Transverse colon (tissue), 4 donors: ENCODE measurements around the gene APOC3. TPM values are rescaled to one million over a fixed set of nuclear protein-coding genes. Genes with fewer than 3 reads are reported as not detected.

Experiments used
- DNase-seq: peaks from one replicate; pipeline ENCODE4 v3.0.0-alpha.2; 2019
- H3K27ac ChIP-seq, 4 donors: fragments of 200-600 bp; sonication (generic); 2 replicates each; pipeline ENCODE4 v1.5.1; 2016 to 2018; ENCODE audit warnings: inconsistent platforms in 4 of 4
- H3K27me3 ChIP-seq: fragments of 200-600 bp; sonication (generic); 2 replicates; pipeline ENCODE4 v1.5.1; 2017; ENCODE audit warnings: inconsistent platforms
- H3K36me3 ChIP-seq, 4 donors: fragments of 200-600 bp; sonication (generic); 2 replicates each; pipeline ENCODE4 v1.5.1; 2017 to 2019; ENCODE audit warnings: inconsistent platforms in 4 of 4
- H3K4me1 ChIP-seq, 4 donors: fragments of 200-600 bp; sonication (generic); 2 replicates each; pipeline ENCODE4 v1.5.1; 2017 to 2020; ENCODE audit warnings: inconsistent platforms in 4 of 4
- H3K4me3 ChIP-seq, 4 donors: fragments of 200-600 bp; sonication (generic); 1 replicate in 1 of 4; 2 replicates in 3 of 4; pipeline versions ENCODE4 v1.5.1 to v1.6.1; 2017 to 2019; ENCODE audit warnings: inconsistent platforms in 4 of 4
- H3K9me3 ChIP-seq, 2 donors: fragments of 200-600 bp; sonication (generic); 2 replicates each; pipeline ENCODE4 v1.5.1; 2017 to 2019; ENCODE audit warnings: inconsistent platforms in 2 of 2
- CTCF ChIP-seq, 5 experiments: fragments of 200-600 bp in 3 of 5; fragments of 450-650 bp in 2 of 5; sonication (generic) in 3 of 5; IDR thresholded peaks; 1 replicate in 2 of 5; 2 replicates in 3 of 5; pipeline ENCODE4 v1.5.1; 2016 to 2017; ENCODE audit warnings: antibody characterized with exemption in 5 of 5, inconsistent platforms in 3 of 5, mild to moderate bottlenecking in 2 of 5, moderate library complexity in 1 of 5
- EP300 ChIP-seq: sonication (generic); formaldehyde crosslinking; IDR thresholded peaks from one replicate; pipeline ENCODE4 v1.6.1; 2017; ENCODE audit warnings: antibody characterized with exemption, low read depth
- POLR2A ChIP-seq: fragments of 450-650 bp; IDR thresholded peaks from one replicate; pipeline ENCODE4 v1.6.1; 2016; ENCODE audit warnings: antibody characterized with exemption, mild to moderate bottlenecking, moderate library complexity
- POLR2AphosphoS5 ChIP-seq, 3 donors: sonication (generic); formaldehyde crosslinking; IDR thresholded peaks; one replicate each; pipeline ENCODE4 v1.6.1; 2016; ENCODE audit warnings: antibody characterized with exemption in 3 of 3
- in situ Hi-C, 4 donors: fragments of 200-750 bp; cut with MboI; loops; one replicate each; pipeline versions ENCODE4 v1.15.0 to v1.15.1; 2017; ENCODE audit warnings: low sequenced_read_pairs in 3 of 4, low pct_ligation_motif_present in 1 of 4, low pct_unique_long_range_greater_than_20kb in 1 of 4
- intact Hi-C: fragments of 100-400 bp; cut with DNase I; formaldehyde crosslinking; loops from one replicate; pipeline ENCODE4 v1.15.1; 2023; ENCODE audit warnings: low total_unique reads
- total RNA-seq, 4 donors: library from RNA; depleted of rRNA; stranded (reverse); fragments of >200 nt; gene quantifications; one replicate each; pipeline ENCODE4 v1.1.0, GENCODE V29; 2016

Gene APOC3
- total RNA-seq, 4 donors from 2014 or later = 3.0 to 5.3 TPM; not detected in 2

GRCh38 chr11:116882386-116882785 is 52.7 kb downstream of the APOC3 start:
- Histone ChIP-seq H3K27ac (no peak overlapping the region), H3K4me1 (peaks cover 0 to 12% (median 3%) of the 10 kb centered on the region in 4 donors), H3K9me3 (no peaks in the 10 kb centered on the region), H3K36me3 (no peaks in the 10 kb centered on the region), H3K4me3 (no peak overlapping the region), H3K27me3 (no peaks in the 10 kb centered on the region)
- in situ Hi-C loops = loop anchor here in 1 of 4 donors (5.0 kb wide), 1 partner anchor 225 kb away; no protein-coding TSS in a partner anchor
- intact Hi-C loops = loop anchor here (10.0 kb wide), 1 partner anchor 342 kb away; no protein-coding TSS in a partner anchor
- no peak for DNase-seq
- TF ChIP-seq CTCF (IDR thresholded peaks at IDR 0.05) = no peak
- no peak for TF ChIP-seq EP300
- TF ChIP-seq POLR2A = no peak
- TF ChIP-seq POLR2AphosphoS5 (IDR thresholded peaks at IDR 0.05) = no peak

Other genes starting within 250 kb of the APOC3 start
- 10 to 100 TPM in 3 of 4 donors, 1 to 10 TPM in 1; 6.7 to 21.9 (median 14.0) TPM for gene BUD13, start 56.9 kb upstream of the APOC3 start, total RNA-seq
- 10 to 100 TPM; 13.1 to 20.9 (median 16.4) TPM for gene ZPR1, start 41.9 kb upstream of the APOC3 start, total RNA-seq
- gene APOA5, start 38.0 kb upstream of the APOC3 start, total RNA-seq = not detected
- gene APOA4, start 6.6 kb upstream of the APOC3 start, total RNA-seq = not detected
- gene APOA1, start 7.7 kb downstream of the APOC3 start, total RNA-seq = 100 to 1,000 TPM in 1 of 4 donors, not detected in 3; 169 TPM